Umbilical cord (tissue), 2 donors: Measurements from ENCODE around the gene OSBPL9. TPM values are rescaled to one million over a fixed set of nuclear protein-coding genes. Genes with fewer than 3 reads are reported as not detected.
"Not testable (repeated sequence)": the region's sequence is repeated elsewhere in the genome, so short reads cannot be mapped to it uniquely, and the experiment has no call there.

Experiments used
- DNase-seq: peaks from one replicate; pipeline ENCODE4 v3.0.0-alpha.2; 2015; ENCODE audit warnings: low spot score
- total RNA-seq: library from RNA; depleted of rRNA; stranded (reverse); fragments of >200 nt; gene quantifications from one replicate; pipeline ENCODE4 v1.2.3, GENCODE V29; 2014; ENCODE audit warnings: low replicate concordance; ENCODE audit not compliant: insufficient read depth

OSBPL9 gene
- total RNA-seq, 1 donor from 2014 or later: 110 TPM

GRCh38 chr1:51780927-51781326, 164.0 kb downstream of the OSBPL9 start:
- no peak for DNase-seq

GRCh38 chr1:51784997-51785421, 168.1 kb downstream of the OSBPL9 start:
- DNase-seq: peak; percentile 72

- no peak for DNase-seq
These were observed 172.0 kb downstream of the OSBPL9 start for GRCh38 chr1:51788938-51789337.

GRCh38 chr1:51789342-51789741, 172.4 kb downstream of the OSBPL9 start:
- DNase-seq: no peak

- no peak for DNase-seq
These were observed 173.5 kb downstream of the OSBPL9 start for GRCh38 chr1:51790385-51790784.

- DNase-seq: no peak
These were observed 175.0 kb downstream of the OSBPL9 start for GRCh38 chr1:51791888-51792287.

- peak; percentile 30 for DNase-seq
These were observed 176.0 kb downstream of the OSBPL9 start for GRCh38 chr1:51792864-51793263.

- DNase-seq: no peak
These were observed 177.4 kb downstream of the OSBPL9 start for GRCh38 chr1:51794260-51794659.

GRCh38 chr1:51794868-51795267, 178.0 kb downstream of the OSBPL9 start:
- DNase-seq: no peak

GRCh38 chr1:51799372-51799771, 182.5 kb downstream of the OSBPL9 start:
- no peak for DNase-seq

GRCh38 chr1:51814513-51814912, 197.6 kb downstream of the OSBPL9 start:
- no peak for DNase-seq

GRCh38 chr1:51818487-51818886, 201.6 kb downstream of the OSBPL9 start:
- no peak for DNase-seq

GRCh38 chr1:51819021-51819420, 202.1 kb downstream of the OSBPL9 start:
- DNase-seq: not testable (repeated sequence)

- DNase-seq: no peak
These were observed 202.9 kb downstream of the OSBPL9 start for GRCh38 chr1:51819810-51820209.

- no peak for DNase-seq
These were observed 212.2 kb downstream of the OSBPL9 start for GRCh38 chr1:51829058-51829457.

- DNase-seq: no peak
These were observed 216.8 kb downstream of the OSBPL9 start for GRCh38 chr1:51833700-51834099.

GRCh38 chr1:51837243-51837642, 220.4 kb downstream of the OSBPL9 start:
- DNase-seq: no peak

Other genes starting within 250 kb of the OSBPL9 start
- 90.0 TPM for gene EPS15, start 97.8 kb upstream of the OSBPL9 start, total RNA-seq